ENCODE measurements around the gene GRIN2A. TPM values are rescaled to one million over a fixed set of nuclear protein-coding genes. Genes with fewer than 3 reads are reported as not detected.

GRIN2A gene
- total RNA-seq, 2 donors from 2014 or later: 0.26 to 21.4 TPM

GRCh38 chr16:9864461-9864860, 317.8 kb downstream of the GRIN2A start:
- no peaks in the 10 kb centered on the region for H3K27me3 ChIP-seq
- no peak overlapping the region for H3K4me3 ChIP-seq
- no peaks in the 10 kb centered on the region for H3K9me3 ChIP-seq
- no peaks in the 10 kb centered on the region for H3K4me1 ChIP-seq
- ATAC-seq (no peak), DNase-seq (no peak)
- TF ChIP-seq CTCF (IDR thresholded peaks at IDR 0.05): no peak
- TF ChIP-seq POLR2A (IDR thresholded peaks at IDR 0.05): no peak
- no peak overlapping the region for H3K27ac ChIP-seq
- intact Hi-C loops (cut with DNase I): no loop called here
- H3K36me3 ChIP-seq (replicated peaks in 1 of 2; ENCODE audit: insufficient read depth in 1 of 2, low read depth in 2 of 2): no peaks in the 10 kb centered on the region
- 63 to 73% methylated on average over 3 of the region's 3 CpGs for WGBS, 2 donors

- WGBS, 2 donors: 39 to 47% methylated on average over 4 of the region's 4 CpGs
- TF ChIP-seq POLR2A (IDR thresholded peaks at IDR 0.05) (no peak), CTCF (IDR thresholded peaks at IDR 0.05) (no peak)
- ATAC-seq (no peak), DNase-seq (no peak)
- intact Hi-C loops (cut with DNase I): no loop called here
- Histone ChIP-seq H3K4me1 (no peaks in the 10 kb centered on the region), H3K9me3 (no peaks in the 10 kb centered on the region), H3K36me3 (replicated peaks in 1 of 2; ENCODE audit: insufficient read depth in 1 of 2, low read depth in 2 of 2) (no peaks in the 10 kb centered on the region), H3K27ac (no peak overlapping the region), H3K27me3 (no peaks in the 10 kb centered on the region), H3K4me3 (no peak overlapping the region)
Measured at GRCh38 chr16:9862327-9862726, 319.9 kb downstream of the GRIN2A start.

DNA sequence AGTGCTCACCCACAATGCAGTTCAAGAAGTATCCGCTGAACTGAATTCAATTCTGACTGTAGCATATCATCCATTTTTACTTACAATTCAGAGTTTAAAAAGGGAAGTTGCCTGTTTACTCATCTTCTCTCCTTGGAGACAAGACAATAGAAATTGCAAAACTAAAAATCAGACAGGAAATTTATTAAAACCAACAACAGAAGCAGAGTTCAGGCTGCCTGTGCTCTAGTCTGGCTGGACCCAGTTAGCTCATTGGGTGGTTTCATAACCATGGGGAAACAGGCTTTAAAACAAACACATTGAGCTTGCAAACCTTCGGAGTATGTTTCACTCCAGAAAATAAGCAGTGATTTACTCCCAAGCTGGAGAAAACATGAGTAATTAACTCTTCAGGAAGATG, 321.4 kb downstream of the GRIN2A start:
- TF ChIP-seq CTCF (IDR thresholded peaks at IDR 0.05): no peak
- TF ChIP-seq POLR2A (IDR thresholded peaks at IDR 0.05): no peak
- no peak for ATAC-seq
- 55 to 59% methylated on average over 2 of the region's 2 CpGs for WGBS, 2 donors

DNA sequence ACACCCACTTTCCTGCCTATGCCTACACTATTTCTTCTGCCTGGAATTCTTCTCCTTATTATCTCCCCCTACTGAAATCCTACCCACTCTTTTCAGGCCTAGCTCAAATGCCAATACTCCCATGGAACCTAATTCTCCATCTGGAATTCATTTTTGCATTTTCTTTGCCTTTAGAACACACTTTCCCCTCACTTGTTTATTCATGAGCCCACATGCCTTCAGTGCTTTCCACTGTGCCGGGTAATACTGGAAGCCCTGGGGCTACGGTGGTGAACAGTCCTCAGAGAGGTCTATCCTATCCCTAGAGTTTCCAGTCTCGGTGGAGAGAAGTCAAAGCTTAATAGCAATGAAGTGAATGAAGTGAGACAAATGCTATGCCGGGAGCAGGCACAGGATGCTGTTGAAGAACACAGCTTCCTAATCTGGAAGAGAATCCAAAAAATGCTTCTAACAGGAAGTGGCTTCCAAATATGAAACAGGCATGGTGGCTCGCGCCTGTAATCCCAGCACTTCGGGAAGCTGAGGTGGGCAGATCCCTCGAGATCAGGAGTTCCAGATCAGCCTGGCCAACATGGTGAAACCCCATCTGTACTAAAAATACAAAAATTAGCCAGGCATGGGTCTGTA, 322.4 kb downstream of the GRIN2A start:
- 79 to 83% methylated on average over 8 of the region's 8 CpGs for WGBS, 2 donors
- H3K27me3 ChIP-seq: no peaks in the 10 kb centered on the region
- no peaks in the 10 kb centered on the region for H3K9me3 ChIP-seq
- H3K4me3 ChIP-seq: no peak overlapping the region
- no peaks in the 10 kb centered on the region for H3K4me1 ChIP-seq
- no peak overlapping the region for H3K27ac ChIP-seq
- intact Hi-C loops (cut with DNase I): no loop called here
- DNase-seq (no peak), ATAC-seq (no peak)
- TF ChIP-seq CTCF (IDR thresholded peaks at IDR 0.05) (no peak), POLR2A (IDR thresholded peaks at IDR 0.05) (no peak)
- H3K36me3 ChIP-seq (replicated peaks in 1 of 2; ENCODE audit: insufficient read depth in 1 of 2, low read depth in 2 of 2): no peaks in the 10 kb centered on the region

More for the DNA sequence above, 321.4 kb downstream of the GRIN2A start:
- intact Hi-C loops (cut with DNase I): no loop called here
- Histone ChIP-seq H3K4me1 (no peaks in the 10 kb centered on the region), H3K27me3 (no peaks in the 10 kb centered on the region), H3K36me3 (replicated peaks in 1 of 2; ENCODE audit: insufficient read depth in 1 of 2, low read depth in 2 of 2) (no peaks in the 10 kb centered on the region), H3K27ac (no peak overlapping the region), H3K9me3 (no peaks in the 10 kb centered on the region), H3K4me3 (no peak overlapping the region)
- no peak for DNase-seq

- Histone ChIP-seq H3K9me3 (no peaks in the 10 kb centered on the region), H3K4me1 (no peaks in the 10 kb centered on the region), H3K27me3 (no peaks in the 10 kb centered on the region), H3K27ac (no peak overlapping the region), H3K4me3 (no peak overlapping the region), H3K36me3 (replicated peaks in 1 of 2; ENCODE audit: insufficient read depth in 1 of 2, low read depth in 2 of 2) (no peaks in the 10 kb centered on the region)
- DNase-seq (no peak), ATAC-seq (no peak)
- no peak for TF ChIP-seq POLR2A (IDR thresholded peaks at IDR 0.05)
- TF ChIP-seq CTCF (IDR thresholded peaks at IDR 0.05): no peak
- WGBS, 2 donors: 18 to 39% methylated on average over 2 of the region's 2 CpGs
- intact Hi-C loops (cut with DNase I): no loop called here
Measured at GRCh38 chr16:9854675-9855074, 327.6 kb downstream of the GRIN2A start.

All from body of pancreas (tissue), 4 donors.